ENCODE measurements around the gene PSAP. TPM values are rescaled to one million over a fixed set of nuclear protein-coding genes. Genes with fewer than 3 reads are reported as not detected.

The PSAP gene
- total and polyA plus RNA-seq, 4 donors, result 496 to 1,828 (median 1,097) TPM

DNA sequence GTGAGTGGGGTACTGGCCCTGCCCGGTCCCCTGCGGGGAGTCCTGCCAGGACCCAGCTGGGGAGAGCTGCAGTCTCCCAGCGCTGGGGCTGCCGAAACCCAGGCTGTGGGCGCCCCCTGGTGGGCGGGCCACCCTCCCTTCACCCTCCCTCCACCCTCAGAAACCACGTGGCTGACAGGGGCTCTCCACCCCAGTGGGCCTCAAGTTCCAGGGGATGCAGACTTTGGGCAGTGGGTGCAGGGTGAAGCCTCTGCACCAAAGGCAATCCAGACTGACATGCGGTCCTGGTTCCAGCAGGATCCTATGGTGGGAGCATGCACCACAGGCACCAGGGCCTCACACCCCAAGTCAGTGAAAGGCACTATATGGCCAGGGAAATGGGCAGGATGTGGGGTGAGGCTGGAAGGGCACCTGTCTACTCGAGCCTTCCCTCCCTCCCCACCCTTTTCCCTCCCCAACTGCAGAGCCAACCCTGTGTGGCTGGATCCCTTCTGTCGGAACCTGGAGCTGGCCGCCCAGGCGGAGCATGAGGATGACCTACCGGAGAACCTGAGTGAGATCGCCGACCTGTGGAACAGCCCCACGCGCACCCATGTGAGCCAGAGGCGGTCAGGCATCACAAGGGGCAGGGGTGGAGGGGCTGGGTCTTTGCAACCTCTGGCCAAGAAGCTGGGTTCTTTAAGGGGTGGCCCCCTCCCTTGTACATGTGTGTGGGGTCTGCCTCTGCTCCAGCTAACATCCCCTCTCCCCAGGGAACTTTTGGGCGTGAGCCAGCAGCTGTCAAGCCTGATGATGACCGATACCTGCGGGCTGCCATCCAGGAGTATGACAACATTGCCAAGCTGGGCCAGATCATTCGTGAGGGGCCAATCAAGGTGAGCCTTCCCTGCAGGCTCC is 38.8 kb downstream of the PSAP start:
- H3K4me3 ChIP-seq, result no peak overlapping the region
- no peaks in the 10 kb centered on the region for H3K4me1 ChIP-seq (ENCODE audit: control insufficient read depth in 5 of 5, insufficient read depth in 5 of 5, low read length in 5 of 5)
- H3K36me3 ChIP-seq (ENCODE audit: control insufficient read depth in 4 of 4, insufficient read depth in 4 of 4, low read length in 4 of 4), result peaks cover 3 to 23% (median 5%) of the 10 kb centered on the region in 4 donors
- no peaks in the 10 kb centered on the region for H3K9me3 ChIP-seq (ENCODE audit: control insufficient read depth in 4 of 4, insufficient read depth in 3 of 4, low read length in 3 of 4)
- no peak overlapping the region for H3K27ac ChIP-seq (ENCODE audit: low read depth in 1 of 2, low read length in 1 of 2)
- H3K9ac ChIP-seq (ENCODE audit: insufficient read depth in 1 of 2, low read length in 2 of 2), result no peak overlapping the region
- ATAC-seq (ENCODE audit: insufficient read depth, low FRiP score) (peak; percentile 68), DNase-seq (peak; percentile 44 to 62 (median 54))
- WGBS, 2 donors, result 43 to 46% methylated on average over 22 of the region's 22 CpGs
- H3K27me3 ChIP-seq (ENCODE audit: control insufficient read depth in 3 of 3, insufficient read depth in 3 of 3, low read length in 2 of 3), result no peaks in the 10 kb centered on the region
- TF ChIP-seq, protein P1, sequence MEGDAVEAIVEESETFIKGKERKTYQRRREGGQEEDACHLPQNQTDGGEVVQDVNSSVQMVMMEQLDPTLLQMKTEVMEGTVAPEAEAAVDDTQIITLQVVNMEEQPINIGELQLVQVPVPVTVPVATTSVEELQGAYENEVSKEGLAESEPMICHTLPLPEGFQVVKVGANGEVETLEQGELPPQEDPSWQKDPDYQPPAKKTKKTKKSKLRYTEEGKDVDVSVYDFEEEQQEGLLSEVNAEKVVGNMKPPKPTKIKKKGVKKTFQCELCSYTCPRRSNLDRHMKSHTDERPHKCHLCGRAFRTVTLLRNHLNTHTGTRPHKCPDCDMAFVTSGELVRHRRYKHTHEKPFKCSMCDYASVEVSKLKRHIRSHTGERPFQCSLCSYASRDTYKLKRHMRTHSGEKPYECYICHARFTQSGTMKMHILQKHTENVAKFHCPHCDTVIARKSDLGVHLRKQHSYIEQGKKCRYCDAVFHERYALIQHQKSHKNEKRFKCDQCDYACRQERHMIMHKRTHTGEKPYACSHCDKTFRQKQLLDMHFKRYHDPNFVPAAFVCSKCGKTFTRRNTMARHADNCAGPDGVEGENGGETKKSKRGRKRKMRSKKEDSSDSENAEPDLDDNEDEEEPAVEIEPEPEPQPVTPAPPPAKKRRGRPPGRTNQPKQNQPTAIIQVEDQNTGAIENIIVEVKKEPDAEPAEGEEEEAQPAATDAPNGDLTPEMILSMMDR (IDR thresholded peaks at IDR 0.05; ENCODE audit: control extremely low read depth, extremely low read depth), result peak; percentile 83

DNA sequence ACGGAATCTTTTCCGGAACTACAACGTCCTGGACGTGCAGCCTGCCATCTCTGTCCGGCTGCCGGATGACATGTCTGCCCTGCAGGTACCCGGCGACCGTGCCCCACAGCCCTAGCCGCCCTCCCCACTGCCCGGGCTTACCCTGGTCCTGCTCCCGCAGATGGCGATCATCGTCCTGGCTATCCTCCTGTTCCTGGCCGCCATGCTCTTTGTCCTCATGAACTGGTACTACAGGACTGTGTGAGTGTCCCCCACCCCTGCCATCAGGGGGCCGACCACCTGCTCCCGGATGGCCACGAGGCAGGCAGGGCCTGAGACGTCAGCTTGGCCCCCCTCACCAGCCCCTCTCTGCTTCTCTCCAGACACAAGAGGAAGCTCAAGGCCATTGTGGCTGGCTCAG is 39.7 kb downstream of the PSAP start:
- Histone ChIP-seq H3K9ac (ENCODE audit: insufficient read depth in 1 of 2, low read length in 2 of 2) (no peak overlapping the region), H3K36me3 (ENCODE audit: control insufficient read depth in 4 of 4, insufficient read depth in 4 of 4, low read length in 4 of 4) (peaks cover 0 to 15% (median 2%) of the 10 kb centered on the region in 4 donors), H3K9me3 (ENCODE audit: control insufficient read depth in 4 of 4, insufficient read depth in 3 of 4, low read length in 3 of 4) (no peaks in the 10 kb centered on the region), H3K27me3 (ENCODE audit: control insufficient read depth in 3 of 3, insufficient read depth in 3 of 3, low read length in 2 of 3) (no peaks in the 10 kb centered on the region), H3K27ac (ENCODE audit: low read depth in 1 of 2, low read length in 1 of 2) (no peak overlapping the region), H3K4me3 (no peak overlapping the region), H3K4me1 (ENCODE audit: control insufficient read depth in 5 of 5, insufficient read depth in 5 of 5, low read length in 5 of 5) (no peaks in the 10 kb centered on the region)
- TF ChIP-seq, protein P1 (IDR thresholded peaks at IDR 0.05; ENCODE audit: control extremely low read depth, extremely low read depth), result no peak
- ATAC-seq (ENCODE audit: insufficient read depth, low FRiP score) (no peak), DNase-seq (no peak)
- WGBS, 2 donors, result 79 to 84% methylated on average over 19 of the region's 19 CpGs

DNA sequence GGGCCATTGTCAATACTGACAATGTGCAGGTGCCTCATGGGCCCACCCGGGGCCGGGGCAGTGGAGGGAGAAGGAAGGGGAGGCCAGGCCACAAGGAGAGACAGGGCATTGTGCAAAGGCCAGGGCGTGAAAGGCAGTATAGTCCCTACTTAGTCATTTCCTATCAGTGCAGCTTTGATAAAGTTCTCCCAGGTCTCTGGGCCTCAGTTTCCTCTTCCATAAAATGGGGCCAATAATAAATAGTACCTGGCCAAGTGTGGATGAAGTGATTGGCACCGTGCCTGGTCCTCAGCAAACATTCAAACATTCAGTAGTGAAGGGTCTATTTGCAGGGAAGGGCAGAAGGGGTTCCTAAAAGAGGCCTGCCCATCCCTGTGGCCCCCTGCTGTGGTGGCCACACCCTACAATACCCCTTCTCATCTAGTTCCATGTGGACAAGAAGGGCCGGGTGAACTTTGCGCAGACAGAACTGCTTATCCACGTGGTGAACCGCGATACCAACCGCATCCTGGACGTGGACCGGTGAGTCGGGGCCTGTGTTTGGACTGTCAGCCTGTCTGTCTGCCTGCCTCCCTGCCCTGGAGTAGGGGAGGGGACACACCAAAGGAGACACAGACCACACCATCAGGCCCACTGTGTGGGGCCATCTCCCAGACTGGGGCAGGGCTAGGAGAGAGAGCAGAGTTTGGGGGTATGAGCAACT is 40.9 kb downstream of the PSAP start:
- no peaks in the 10 kb centered on the region for H3K9me3 ChIP-seq (ENCODE audit: control insufficient read depth in 4 of 4, insufficient read depth in 3 of 4, low read length in 3 of 4)
- H3K27ac ChIP-seq (ENCODE audit: low read depth in 1 of 2, low read length in 1 of 2), result no peak overlapping the region
- peaks cover 0 to 2% (median 0%) of the 10 kb centered on the region in 5 donors for H3K4me1 ChIP-seq (ENCODE audit: control insufficient read depth in 5 of 5, insufficient read depth in 5 of 5, low read length in 5 of 5)
- WGBS, 2 donors, result 81 to 83% methylated on average over 13 of the region's 13 CpGs
- ATAC-seq (ENCODE audit: insufficient read depth, low FRiP score) (no peak), DNase-seq (no peak)
- TF ChIP-seq, protein P1 (IDR thresholded peaks at IDR 0.05; ENCODE audit: control extremely low read depth, extremely low read depth), result no peak
- H3K4me3 ChIP-seq, result no peak overlapping the region
- H3K9ac ChIP-seq (ENCODE audit: insufficient read depth in 1 of 2, low read length in 2 of 2), result no peak overlapping the region
- H3K36me3 ChIP-seq (ENCODE audit: control insufficient read depth in 4 of 4, insufficient read depth in 4 of 4, low read length in 4 of 4), result peaks cover 0 to 7% (median 0%) of the 10 kb centered on the region in 4 donors
- peaks cover 0 to 5% (median 2%) of the 10 kb centered on the region in 3 donors for H3K27me3 ChIP-seq (ENCODE audit: control insufficient read depth in 3 of 3, insufficient read depth in 3 of 3, low read length in 2 of 3)
